ENCODE results near the gene C16orf74. TPM values are rescaled to one million over a fixed set of nuclear protein-coding genes. Genes with fewer than 3 reads are reported as not detected.

The C16orf74 gene
- total RNA-seq, 1 donor from 2014 or later, result 0.82 TPM

GRCh38 chr16:85751698-85752501, 1.0 kb upstream of the C16orf74 start:
- FAIRE-seq (no peak), DNase-seq (ENCODE audit: low spot score in 2 of 2) (no peak)

DNA sequence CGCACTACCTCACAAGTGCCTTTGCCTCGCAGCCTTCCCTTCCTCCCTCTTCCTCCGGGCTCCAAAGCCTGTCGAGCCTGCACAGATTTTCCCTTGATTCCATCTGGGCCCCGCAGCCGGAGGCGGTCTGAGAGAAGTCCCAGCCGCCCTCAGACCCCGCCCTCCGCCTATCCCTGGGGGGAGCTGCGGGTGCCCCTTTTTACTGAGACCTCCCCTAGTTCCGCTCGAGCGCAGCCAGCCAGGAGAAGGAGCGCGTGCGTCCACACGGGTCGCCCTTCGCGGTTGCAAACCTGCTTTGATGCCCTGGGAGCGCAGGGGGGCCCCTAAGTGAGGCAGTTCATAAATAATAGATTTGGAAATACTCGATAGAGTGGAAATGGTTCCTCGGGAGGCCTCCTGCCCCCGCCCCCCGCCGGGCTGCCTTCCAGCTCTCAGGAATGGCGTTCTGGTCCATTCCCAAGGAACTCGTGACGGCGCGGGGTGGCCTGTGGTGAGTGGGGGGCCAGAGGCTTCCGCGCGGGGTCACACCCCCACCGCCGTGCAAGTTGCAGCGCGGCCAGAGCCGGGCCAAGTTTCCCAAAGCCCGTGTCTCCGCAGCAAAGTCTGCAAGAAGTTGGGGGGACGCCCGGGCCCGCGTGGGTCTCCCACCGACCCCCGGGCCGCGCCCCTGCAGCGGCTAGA, 610 bp downstream of the C16orf74 start:
- no peak for FAIRE-seq

GRCh38 chr16:85749771-85750145, 1.1 kb downstream of the C16orf74 start:
- FAIRE-seq (no peak), DNase-seq (ENCODE audit: low spot score in 2 of 2) (no peak)

More for the DNA sequence above, 610 bp downstream of the C16orf74 start:
- no peak for DNase-seq (ENCODE audit: low spot score in 2 of 2)

GRCh38 chr16:85746460-85747215, 4.3 kb downstream of the C16orf74 start:
- FAIRE-seq (no peak), DNase-seq (ENCODE audit: low spot score in 2 of 2) (no peak)

GRCh38 chr16:85738923-85739715, 11.8 kb downstream of the C16orf74 start:
- FAIRE-seq (no peak), DNase-seq (ENCODE audit: low spot score in 2 of 2) (no peak)

DNA sequence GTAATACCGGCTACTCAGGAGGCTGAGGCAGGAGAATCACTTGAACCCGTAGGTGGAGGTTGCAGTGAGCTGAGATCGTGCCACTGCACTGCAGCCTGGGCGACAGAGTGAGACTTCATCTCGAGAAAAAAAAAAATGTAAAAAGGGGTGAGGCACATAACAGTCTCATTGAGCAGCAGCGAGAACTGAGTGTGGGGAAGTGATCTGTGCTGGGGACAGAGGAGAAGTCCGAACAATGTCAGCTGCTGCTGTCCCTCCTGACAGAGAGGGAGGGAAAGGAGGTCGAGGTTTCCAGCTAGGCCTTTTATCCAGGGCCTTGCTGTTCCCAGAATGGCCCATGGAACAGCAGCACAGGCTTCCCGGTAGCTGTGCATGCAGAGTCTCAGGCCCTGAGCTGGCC, 14.0 kb downstream of the C16orf74 start:
- FAIRE-seq (no peak), DNase-seq (ENCODE audit: low spot score in 2 of 2) (no peak)

DNA sequence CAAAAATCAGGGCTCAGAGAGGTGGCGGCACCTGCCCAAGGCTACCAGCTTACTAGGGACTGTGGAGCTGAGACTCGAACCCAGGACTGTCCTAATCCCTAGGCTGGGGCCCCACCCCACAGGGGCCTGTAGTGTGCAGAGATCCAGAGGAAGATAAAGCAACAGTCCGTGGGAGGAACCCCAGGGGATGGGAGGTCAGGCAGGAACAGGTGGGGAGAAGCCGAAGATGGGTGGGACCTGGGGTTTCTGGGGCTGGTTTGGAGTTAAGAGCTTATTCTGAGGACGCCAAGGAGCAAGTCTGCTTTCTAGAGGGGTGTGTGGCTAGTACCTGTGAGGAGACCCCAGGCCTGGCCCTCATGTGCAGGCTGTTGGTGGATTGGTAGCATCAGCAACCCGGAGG, 14.9 kb downstream of the C16orf74 start:
- FAIRE-seq (no peak), DNase-seq (ENCODE audit: low spot score in 2 of 2) (no peak)

- DNase-seq (ENCODE audit: low spot score in 2 of 2), result no peak
- no peak for FAIRE-seq
Observed at GRCh38 chr16:85735225-85735635, 15.7 kb downstream of the C16orf74 start.

DNA sequence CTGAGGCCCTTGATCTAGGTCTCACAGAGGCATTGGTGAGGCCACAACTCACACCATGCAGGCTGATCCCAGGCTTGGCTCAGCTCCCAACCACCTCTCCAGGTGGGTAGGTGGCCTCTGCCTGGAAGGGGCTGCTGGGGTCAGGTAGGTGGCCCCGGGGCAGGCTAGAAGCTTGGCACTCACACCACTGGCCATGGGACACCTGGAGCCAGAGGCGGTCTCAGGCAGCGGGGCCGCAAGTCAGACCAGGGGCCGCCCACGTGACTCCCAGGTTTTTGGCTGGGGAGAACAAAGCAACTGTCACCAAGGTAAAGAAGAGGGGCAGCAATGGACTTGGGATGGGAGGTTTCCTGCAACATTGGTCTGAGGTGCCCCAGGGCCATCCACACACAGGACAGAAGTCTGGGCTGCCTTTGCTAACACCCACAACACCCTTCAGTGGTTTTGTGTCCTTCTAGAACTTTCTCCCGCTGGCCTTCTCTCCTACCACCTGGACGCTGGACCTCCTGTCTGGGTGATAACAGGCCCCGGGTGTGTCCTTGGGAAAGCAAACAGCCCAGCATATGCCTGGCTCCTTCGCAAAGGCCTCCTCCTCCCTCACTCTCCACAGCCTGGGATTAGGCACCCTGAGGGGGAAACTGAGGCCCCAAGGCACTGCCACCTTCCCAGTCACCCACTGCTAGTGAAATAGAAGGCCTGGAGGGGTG, 16.4 kb downstream of the C16orf74 start:
- FAIRE-seq (no peak), DNase-seq (ENCODE audit: low spot score in 2 of 2) (no peak)

- DNase-seq (ENCODE audit: low spot score in 2 of 2), result no peak
- FAIRE-seq, result no peak
Observed at GRCh38 chr16:85733839-85734170, 17.1 kb downstream of the C16orf74 start.

GRCh38 chr16:85733155-85733838, 17.6 kb downstream of the C16orf74 start:
- no peak for FAIRE-seq
- no peak for DNase-seq (ENCODE audit: low spot score in 2 of 2)

DNA sequence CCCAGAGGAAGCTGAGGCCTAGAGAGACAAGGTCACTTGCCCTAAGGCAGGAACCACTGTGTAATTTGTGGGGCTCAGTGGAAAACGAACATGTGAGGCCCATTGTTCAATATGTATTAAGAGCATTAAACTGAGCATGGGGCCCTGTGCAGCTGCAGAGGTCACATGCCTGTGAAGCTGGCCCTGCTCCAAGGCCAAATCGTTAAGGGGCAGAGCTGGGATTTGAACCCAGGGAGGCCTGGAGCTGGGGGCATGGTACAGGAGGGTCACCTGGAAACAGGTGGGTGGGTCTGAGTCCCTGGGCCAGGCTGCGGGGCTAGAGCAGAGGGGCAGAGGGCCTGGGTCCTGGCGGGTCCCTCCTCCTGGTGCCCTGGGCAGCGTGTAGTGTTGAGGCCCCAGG, 19.7 kb downstream of the C16orf74 start:
- FAIRE-seq (no peak), DNase-seq (ENCODE audit: low spot score in 2 of 2) (no peak)

- FAIRE-seq (no peak), DNase-seq (ENCODE audit: low spot score in 2 of 2) (no peak)
Observed at GRCh38 chr16:85730186-85730465, 20.8 kb downstream of the C16orf74 start.

DNA sequence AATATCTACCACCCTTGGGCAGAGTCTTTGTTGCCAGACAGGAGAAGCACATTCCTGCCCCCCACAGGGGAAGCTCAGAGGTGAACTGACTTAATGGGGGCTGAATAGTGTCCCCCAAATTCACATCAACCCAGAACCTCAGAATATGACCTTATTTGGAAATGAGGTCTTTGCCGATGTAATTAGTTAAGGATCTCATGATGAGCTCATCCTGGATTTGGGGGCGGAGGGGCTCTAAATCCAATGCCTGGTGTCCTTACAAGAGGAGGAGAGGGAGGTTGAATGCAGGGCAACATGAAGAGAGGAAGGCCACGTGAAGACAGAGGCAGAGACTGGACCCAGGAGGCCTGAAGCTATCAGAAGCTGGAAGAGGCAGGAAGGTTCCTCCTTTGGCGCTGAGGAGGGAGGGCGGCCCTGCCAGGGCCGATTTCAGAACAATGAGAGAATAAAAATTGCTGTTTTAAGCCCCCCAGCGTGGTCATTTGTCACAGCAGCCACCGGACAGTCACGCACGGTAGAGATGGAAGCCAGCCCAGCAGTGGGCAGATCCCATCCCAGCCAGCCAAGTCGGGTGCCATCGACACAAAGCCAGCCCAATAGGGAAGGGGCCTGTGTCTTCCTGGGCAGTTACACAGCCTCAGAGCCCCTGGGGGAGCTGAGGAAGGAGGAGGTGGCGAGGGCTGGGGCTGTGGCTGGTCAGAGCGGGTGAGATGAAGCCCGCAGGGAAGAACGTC, 21.3 kb downstream of the C16orf74 start:
- DNase-seq (ENCODE audit: low spot score in 2 of 2), result no peak
- FAIRE-seq, result no peak

DNA sequence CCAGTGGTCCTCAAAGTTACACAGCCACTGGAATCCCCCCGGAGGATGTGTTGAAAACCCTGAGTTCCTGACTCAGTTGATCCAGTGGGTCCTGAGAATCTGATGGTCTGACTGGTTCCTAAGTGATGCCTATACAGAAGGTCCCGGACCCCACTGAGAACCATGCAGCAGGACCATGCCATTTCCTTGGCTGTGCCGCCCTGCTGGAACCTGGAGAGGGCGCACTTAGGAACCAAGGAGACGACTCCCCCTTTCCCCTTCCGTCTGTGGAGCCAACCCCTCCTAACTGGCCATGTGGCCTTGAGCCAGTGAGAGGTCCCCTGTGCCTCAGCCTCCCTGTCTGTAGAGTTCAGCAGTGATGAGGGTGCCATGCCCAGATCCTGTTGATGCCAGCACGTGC, 22.0 kb downstream of the C16orf74 start:
- DNase-seq (ENCODE audit: low spot score in 2 of 2) (no peak), FAIRE-seq (no peak)

DNA sequence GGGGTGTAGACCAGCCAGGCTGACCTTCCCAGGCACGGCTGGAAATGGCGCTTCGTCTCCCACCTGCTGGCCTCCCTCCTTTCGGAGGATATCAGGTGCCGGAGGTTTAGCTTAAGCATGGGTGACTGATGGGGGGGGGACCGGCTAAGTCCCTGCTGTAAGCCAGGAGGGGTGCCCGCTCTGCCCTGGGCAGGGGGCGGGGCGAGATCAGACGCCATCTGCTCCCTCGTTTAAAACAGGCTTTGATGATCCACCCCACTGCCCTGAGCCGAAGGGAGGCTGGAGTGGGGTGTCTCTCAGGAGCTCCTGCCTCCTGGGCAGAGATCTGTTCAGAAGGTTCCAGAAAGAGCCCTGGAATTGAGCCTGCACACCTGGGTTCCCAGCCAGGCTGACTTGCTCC, 26.0 kb downstream of the C16orf74 start:
- no peak for FAIRE-seq

GRCh38 chr16:85724126-85724879, 26.6 kb downstream of the C16orf74 start:
- DNase-seq (ENCODE audit: low spot score in 2 of 2), result no peak
- FAIRE-seq, result no peak

More for the DNA sequence above, 26.0 kb downstream of the C16orf74 start:
- DNase-seq (ENCODE audit: low spot score in 2 of 2), result no peak

All from frontal cortex (tissue), 4 donors.